Urinary bladder (tissue), 2 donors: Measurements from ENCODE around the gene ALG13. TPM values are rescaled to one million over a fixed set of nuclear protein-coding genes. Genes with fewer than 3 reads are reported as not detected.

Experiments used
- polyA plus RNA-seq: library from polyadenylated mRNA; stranded (reverse); fragments of 200-250 nt; gene quantifications from one replicate; pipeline ENCODE4 v1.2.3, GENCODE V29; 2013
- small RNA-seq: library from RNA; depleted of rRNA; stranded (forward); fragments of <200 nt; gene quantifications from one replicate; pipeline ENCODE3, GENCODE V24; 2014
- total RNA-seq: library from RNA; depleted of rRNA; stranded (reverse); fragments of >200 nt; gene quantifications from one replicate; pipeline ENCODE4 v1.2.3, GENCODE V29; 2014
- donor health status: healthy.

The ALG13 gene
- total and polyA plus RNA-seq, 2 donors: 27.7 to 90.7 TPM

Small RNA genes lying within 50 kb of the gene (small RNA-seq; reads per million reads assigned to genes)
- not detected for gene RNA5SP512

Other genes starting within 250 kb of the ALG13 start
- 0.37 TPM for gene SERTM2, start 169.5 kb upstream of the ALG13 start, total RNA-seq
- gene SERTM2, start 169.5 kb upstream of the ALG13 start, polyA plus RNA-seq: 0.16 TPM
- not detected for gene TRPC5OS, start 195.0 kb downstream of the ALG13 start, total RNA-seq
- not detected for gene TRPC5OS, start 195.0 kb downstream of the ALG13 start, polyA plus RNA-seq